Measurements from ENCODE around the gene RALA. TPM values are rescaled to one million over a fixed set of nuclear protein-coding genes. Genes with fewer than 3 reads are reported as not detected.

The RALA gene
- total and polyA plus RNA-seq, 2 experiments from 2014 or later, result 43.5 to 231 TPM

DNA sequence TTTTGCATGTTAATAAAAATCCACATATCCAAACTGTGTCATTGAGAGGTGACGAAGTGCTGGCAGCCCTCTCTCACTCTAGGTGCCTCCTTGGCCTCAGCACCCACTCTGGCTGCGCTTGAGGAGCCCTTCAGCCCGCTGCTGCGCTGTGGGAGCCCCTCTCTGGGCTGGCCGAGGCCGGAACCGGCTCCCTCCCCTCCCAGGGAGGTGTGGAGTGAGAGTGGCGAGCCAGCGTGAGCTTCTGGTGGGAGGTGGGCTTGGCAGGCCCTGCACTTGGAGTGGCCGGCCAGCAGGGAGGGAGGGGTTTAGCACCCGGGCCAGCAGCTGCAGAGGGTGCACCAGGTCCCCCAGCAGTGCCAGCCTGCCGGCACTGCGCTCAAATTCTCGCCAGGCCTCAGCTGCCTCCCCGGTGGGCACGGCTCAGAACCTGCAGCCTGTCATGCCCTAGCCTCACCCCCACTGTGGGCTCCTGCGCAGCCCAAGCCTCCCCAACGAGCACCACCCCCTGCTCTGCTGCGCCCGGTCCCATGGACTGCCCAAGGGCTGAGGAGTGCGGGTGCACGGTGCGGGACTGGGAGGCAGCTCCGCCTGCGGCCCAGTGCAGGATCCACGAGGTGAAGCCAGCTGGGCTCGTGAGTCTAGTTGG lies 46.0 kb upstream of the RALA start:
- no peak overlapping the region for H3K27ac ChIP-seq (ENCODE audit: low read depth)
- peaks cover 25% of the 10 kb centered on the region for H3K9me3 Mint-ChIP-seq
- H3K4me3 ChIP-seq, result no peak overlapping the region
- H3K4me3 Mint-ChIP-seq, result no peak overlapping the region
- no peaks in the 10 kb centered on the region for H3K27me3 ChIP-seq (ENCODE audit: insufficient read depth)
- no peaks in the 10 kb centered on the region for H3F3A ChIP-seq (replicated peaks; ENCODE audit: low read depth)
- H3K27me3 Mint-ChIP-seq (ENCODE audit: insufficient read depth, low read depth, poor library complexity), result no peaks in the 10 kb centered on the region
- ATAC-seq (no peak), DNase-seq (ENCODE audit: low spot score) (no peak)
- peaks cover 55% of the 10 kb centered on the region for H3K36me3 Mint-ChIP-seq (ENCODE audit: low read depth)
- peaks cover 10% of the 10 kb centered on the region for H3K4me1 Mint-ChIP-seq
- no peaks in the 10 kb centered on the region for H4K20me1 ChIP-seq (replicated peaks; ENCODE audit: insufficient read depth)
- no peak overlapping the region for H2AFZ ChIP-seq
- TF ChIP-seq EZH2phosphoT487 (IDR thresholded peaks at IDR 0.05; ENCODE audit: unreplicated experiment), result no peak
- TF ChIP-seq STAT1 (IDR thresholded peaks at IDR 0.05; ENCODE audit: unreplicated experiment), result no peak
- TF ChIP-seq, protein P1, sequence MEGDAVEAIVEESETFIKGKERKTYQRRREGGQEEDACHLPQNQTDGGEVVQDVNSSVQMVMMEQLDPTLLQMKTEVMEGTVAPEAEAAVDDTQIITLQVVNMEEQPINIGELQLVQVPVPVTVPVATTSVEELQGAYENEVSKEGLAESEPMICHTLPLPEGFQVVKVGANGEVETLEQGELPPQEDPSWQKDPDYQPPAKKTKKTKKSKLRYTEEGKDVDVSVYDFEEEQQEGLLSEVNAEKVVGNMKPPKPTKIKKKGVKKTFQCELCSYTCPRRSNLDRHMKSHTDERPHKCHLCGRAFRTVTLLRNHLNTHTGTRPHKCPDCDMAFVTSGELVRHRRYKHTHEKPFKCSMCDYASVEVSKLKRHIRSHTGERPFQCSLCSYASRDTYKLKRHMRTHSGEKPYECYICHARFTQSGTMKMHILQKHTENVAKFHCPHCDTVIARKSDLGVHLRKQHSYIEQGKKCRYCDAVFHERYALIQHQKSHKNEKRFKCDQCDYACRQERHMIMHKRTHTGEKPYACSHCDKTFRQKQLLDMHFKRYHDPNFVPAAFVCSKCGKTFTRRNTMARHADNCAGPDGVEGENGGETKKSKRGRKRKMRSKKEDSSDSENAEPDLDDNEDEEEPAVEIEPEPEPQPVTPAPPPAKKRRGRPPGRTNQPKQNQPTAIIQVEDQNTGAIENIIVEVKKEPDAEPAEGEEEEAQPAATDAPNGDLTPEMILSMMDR (conservative IDR thresholded peaks at IDR 0.05; ENCODE audit: low read depth in 2 of 2), result no peak
- TF ChIP-seq CREB1 (CRISPR knock-in tag; IDR thresholded peaks at IDR 0.05; ENCODE audit: low read depth), result no peak
- TF ChIP-seq ZNF331 (CRISPR knock-in tag; IDR thresholded peaks at IDR 0.05; ENCODE audit: low read depth), result no peak
- no peak for TF ChIP-seq EZH2 (IDR thresholded peaks at IDR 0.05; ENCODE audit: low read depth, unreplicated experiment)
- TF ChIP-seq, protein P2, sequence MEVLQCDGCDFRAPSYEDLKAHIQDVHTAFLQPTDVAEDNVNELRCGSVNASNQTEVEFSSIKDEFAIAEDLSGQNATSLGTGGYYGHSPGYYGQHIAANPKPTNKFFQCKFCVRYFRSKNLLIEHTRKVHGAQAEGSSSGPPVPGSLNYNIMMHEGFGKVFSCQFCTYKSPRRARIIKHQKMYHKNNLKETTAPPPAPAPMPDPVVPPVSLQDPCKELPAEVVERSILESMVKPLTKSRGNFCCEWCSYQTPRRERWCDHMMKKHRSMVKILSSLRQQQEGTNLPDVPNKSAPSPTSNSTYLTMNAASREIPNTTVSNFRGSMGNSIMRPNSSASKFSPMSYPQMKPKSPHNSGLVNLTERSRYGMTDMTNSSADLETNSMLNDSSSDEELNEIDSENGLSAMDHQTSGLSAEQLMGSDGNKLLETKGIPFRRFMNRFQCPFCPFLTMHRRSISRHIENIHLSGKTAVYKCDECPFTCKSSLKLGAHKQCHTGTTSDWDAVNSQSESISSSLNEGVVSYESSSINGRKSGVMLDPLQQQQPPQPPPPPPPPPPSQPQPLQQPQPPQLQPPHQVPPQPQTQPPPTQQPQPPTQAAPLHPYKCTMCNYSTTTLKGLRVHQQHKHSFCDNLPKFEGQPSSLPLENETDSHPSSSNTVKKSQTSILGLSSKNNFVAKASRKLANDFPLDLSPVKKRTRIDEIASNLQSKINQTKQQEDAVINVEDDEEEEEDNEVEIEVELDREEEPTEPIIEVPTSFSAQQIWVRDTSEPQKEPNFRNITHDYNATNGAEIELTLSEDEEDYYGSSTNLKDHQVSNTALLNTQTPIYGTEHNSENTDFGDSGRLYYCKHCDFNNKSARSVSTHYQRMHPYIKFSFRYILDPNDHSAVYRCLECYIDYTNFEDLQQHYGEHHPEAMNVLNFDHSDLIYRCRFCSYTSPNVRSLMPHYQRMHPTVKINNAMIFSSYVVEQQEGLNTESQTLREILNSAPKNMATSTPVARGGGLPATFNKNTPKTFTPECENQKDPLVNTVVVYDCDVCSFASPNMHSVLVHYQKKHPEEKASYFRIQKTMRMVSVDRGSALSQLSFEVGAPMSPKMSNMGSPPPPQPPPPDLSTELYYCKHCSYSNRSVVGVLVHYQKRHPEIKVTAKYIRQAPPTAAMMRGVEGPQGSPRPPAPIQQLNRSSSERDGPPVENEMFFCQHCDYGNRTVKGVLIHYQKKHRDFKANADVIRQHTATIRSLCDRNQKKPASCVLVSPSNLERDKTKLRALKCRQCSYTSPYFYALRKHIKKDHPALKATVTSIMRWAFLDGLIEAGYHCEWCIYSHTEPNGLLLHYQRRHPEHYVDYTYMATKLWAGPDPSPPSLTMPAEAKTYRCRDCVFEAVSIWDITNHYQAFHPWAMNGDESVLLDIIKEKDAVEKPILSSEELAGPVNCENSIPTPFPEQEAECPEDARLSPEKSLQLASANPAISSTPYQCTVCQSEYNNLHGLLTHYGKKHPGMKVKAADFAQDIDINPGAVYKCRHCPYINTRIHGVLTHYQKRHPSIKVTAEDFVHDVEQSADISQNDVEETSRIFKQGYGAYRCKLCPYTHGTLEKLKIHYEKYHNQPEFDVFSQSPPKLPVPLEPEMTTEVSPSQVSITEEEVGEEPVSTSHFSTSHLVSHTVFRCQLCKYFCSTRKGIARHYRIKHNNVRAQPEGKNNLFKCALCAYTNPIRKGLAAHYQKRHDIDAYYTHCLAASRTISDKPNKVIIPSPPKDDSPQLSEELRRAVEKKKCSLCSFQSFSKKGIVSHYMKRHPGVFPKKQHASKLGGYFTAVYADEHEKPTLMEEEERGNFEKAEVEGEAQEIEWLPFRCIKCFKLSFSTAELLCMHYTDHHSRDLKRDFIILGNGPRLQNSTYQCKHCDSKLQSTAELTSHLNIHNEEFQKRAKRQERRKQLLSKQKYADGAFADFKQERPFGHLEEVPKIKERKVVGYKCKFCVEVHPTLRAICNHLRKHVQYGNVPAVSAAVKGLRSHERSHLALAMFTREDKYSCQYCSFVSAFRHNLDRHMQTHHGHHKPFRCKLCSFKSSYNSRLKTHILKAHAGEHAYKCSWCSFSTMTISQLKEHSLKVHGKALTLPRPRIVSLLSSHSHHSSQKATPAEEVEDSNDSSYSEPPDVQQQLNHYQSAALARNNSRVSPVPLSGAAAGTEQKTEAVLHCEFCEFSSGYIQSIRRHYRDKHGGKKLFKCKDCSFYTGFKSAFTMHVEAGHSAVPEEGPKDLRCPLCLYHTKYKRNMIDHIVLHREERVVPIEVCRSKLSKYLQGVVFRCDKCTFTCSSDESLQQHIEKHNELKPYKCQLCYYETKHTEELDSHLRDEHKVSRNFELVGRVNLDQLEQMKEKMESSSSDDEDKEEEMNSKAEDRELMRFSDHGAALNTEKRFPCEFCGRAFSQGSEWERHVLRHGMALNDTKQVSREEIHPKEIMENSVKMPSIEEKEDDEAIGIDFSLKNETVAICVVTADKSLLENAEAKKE (CRISPR knock-in tag; IDR thresholded peaks at IDR 0.05), result no peak
- TF ChIP-seq JUNB (IDR thresholded peaks at IDR 0.05; ENCODE audit: unreplicated experiment), result no peak
- no peak for TF ChIP-seq NANOG (IDR thresholded peaks at IDR 0.05; ENCODE audit: borderline replicate concordance)
- no peak for TF ChIP-seq ZNF114 (CRISPR knock-in tag; IDR thresholded peaks at IDR 0.05)
- TF ChIP-seq, protein P3, sequence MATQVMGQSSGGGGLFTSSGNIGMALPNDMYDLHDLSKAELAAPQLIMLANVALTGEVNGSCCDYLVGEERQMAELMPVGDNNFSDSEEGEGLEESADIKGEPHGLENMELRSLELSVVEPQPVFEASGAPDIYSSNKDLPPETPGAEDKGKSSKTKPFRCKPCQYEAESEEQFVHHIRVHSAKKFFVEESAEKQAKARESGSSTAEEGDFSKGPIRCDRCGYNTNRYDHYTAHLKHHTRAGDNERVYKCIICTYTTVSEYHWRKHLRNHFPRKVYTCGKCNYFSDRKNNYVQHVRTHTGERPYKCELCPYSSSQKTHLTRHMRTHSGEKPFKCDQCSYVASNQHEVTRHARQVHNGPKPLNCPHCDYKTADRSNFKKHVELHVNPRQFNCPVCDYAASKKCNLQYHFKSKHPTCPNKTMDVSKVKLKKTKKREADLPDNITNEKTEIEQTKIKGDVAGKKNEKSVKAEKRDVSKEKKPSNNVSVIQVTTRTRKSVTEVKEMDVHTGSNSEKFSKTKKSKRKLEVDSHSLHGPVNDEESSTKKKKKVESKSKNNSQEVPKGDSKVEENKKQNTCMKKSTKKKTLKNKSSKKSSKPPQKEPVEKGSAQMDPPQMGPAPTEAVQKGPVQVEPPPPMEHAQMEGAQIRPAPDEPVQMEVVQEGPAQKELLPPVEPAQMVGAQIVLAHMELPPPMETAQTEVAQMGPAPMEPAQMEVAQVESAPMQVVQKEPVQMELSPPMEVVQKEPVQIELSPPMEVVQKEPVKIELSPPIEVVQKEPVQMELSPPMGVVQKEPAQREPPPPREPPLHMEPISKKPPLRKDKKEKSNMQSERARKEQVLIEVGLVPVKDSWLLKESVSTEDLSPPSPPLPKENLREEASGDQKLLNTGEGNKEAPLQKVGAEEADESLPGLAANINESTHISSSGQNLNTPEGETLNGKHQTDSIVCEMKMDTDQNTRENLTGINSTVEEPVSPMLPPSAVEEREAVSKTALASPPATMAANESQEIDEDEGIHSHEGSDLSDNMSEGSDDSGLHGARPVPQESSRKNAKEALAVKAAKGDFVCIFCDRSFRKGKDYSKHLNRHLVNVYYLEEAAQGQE (IDR thresholded peaks at IDR 0.05; ENCODE audit: unreplicated experiment), result no peak
- TF ChIP-seq, protein P4, sequence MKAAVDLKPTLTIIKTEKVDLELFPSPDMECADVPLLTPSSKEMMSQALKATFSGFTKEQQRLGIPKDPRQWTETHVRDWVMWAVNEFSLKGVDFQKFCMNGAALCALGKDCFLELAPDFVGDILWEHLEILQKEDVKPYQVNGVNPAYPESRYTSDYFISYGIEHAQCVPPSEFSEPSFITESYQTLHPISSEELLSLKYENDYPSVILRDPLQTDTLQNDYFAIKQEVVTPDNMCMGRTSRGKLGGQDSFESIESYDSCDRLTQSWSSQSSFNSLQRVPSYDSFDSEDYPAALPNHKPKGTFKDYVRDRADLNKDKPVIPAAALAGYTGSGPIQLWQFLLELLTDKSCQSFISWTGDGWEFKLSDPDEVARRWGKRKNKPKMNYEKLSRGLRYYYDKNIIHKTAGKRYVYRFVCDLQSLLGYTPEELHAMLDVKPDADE (IDR thresholded peaks at IDR 0.05), result no peak
- no peak for TF ChIP-seq POLR2AphosphoS5 (IDR thresholded peaks at IDR 0.05; ENCODE audit: low read depth)
- no peaks in the 10 kb centered on the region for H3K4me1 ChIP-seq (ENCODE audit: insufficient read depth)
- H3K79me2 ChIP-seq (replicated peaks; ENCODE audit: insufficient read depth), result no peaks in the 10 kb centered on the region
- H3K36me3 ChIP-seq (ENCODE audit: insufficient read depth), result peaks cover 8% of the 10 kb centered on the region
- H3K27ac Mint-ChIP-seq, result no peak overlapping the region
- H3K4me2 ChIP-seq, result no peak overlapping the region
- no peaks in the 10 kb centered on the region for H3K9me2 ChIP-seq (ENCODE audit: insufficient read depth)

Measured in GM23338 (cell line).